OCI-LY3 (cell line): Measurements from ENCODE around the gene ABCG1.

Source experiments
- EZH2phosphoT487 ChIP-seq: fragments of 200-600 bp; shearing (Covaris generic); IDR thresholded peaks from 2 replicates; pipeline ENCODE4 v1.6.1; 2018; ENCODE audit warnings: antibody characterized with exemption, mixed run types, low read depth
- TF ChIP-seq, protein P1 (sequence below): fragments of 200-600, 300-600 bp; sonication (generic); IDR thresholded peaks from 2 replicates; pipeline ENCODE4 v1.5.1; 2014; ENCODE audit warnings: antibody characterized with exemption, low read length, low read depth

DNA sequence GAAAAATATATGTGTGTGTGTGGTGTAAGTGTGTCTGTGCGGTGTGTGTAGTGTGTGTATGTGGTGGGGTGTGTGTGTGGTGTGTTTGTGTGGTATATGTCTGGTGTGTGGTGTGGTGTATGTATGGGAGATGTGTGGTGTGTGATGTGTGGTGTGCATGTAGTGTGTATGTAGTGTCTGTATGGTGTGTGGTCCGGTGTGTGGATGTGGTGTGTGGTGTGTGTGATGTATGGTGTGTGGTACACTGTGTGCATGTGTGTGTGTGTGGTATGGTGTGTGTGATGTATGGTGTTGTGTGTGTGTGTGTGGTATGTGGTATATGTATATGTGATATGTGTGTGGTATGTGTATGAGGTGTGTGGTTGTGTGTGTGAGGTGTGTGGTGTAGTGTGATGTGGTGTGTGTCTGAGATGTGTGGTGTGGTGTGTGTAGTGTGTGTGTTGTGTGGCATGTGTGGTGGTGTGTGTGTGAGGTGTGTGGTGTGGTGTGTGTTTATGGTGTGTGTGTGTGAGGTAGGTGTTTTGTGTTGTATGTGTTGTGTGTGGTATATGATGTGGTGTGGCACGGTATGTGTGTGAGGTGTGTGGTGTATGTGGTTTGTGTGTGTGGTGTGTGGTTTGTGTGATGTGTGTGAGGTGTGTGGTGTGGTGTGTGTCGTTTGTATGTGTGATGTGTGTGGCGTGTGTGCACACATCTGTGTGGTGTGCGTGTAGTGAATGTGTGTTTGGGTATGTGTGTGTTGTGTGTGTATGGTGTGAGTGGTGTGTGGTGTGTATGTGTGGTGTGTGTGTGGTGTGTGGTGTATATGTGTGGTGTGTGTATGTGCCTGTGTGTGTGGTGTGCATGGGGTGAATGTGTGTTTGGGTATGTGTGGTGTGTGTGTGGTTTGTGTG lies 35.3 kb upstream of the ABCG1 start:
- TF ChIP-seq, protein P1, sequence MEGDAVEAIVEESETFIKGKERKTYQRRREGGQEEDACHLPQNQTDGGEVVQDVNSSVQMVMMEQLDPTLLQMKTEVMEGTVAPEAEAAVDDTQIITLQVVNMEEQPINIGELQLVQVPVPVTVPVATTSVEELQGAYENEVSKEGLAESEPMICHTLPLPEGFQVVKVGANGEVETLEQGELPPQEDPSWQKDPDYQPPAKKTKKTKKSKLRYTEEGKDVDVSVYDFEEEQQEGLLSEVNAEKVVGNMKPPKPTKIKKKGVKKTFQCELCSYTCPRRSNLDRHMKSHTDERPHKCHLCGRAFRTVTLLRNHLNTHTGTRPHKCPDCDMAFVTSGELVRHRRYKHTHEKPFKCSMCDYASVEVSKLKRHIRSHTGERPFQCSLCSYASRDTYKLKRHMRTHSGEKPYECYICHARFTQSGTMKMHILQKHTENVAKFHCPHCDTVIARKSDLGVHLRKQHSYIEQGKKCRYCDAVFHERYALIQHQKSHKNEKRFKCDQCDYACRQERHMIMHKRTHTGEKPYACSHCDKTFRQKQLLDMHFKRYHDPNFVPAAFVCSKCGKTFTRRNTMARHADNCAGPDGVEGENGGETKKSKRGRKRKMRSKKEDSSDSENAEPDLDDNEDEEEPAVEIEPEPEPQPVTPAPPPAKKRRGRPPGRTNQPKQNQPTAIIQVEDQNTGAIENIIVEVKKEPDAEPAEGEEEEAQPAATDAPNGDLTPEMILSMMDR: no peak
- TF ChIP-seq EZH2phosphoT487: no peak
